ENCODE data around the gene TUBA3D.

- TF ChIP-seq CTCF (IDR thresholded peaks at IDR 0.05) (no peak), REST (IDR thresholded peaks at IDR 0.05; ENCODE audit: insufficient read depth in 1 of 2, low read depth in 2 of 2, low read length in 1 of 2) (no peak), POLR2AphosphoS5 (IDR thresholded peaks at IDR 0.05; ENCODE audit: low read depth, low read length) (no peak)
Measured at GRCh38 chr2:131426727-131427126, 49.2 kb upstream of the TUBA3D start.
